Measurements from ENCODE around the gene COPS7A. TPM values are rescaled to one million over a fixed set of nuclear protein-coding genes. Genes with fewer than 3 reads are reported as not detected.
A peak's percentile ranks its signal among the peaks of the same experiment; 100 is the strongest.

COPS7A gene
- polyA plus RNA-seq, 3 donors: 70.1 to 77.1 (median 72.3) TPM

DNA sequence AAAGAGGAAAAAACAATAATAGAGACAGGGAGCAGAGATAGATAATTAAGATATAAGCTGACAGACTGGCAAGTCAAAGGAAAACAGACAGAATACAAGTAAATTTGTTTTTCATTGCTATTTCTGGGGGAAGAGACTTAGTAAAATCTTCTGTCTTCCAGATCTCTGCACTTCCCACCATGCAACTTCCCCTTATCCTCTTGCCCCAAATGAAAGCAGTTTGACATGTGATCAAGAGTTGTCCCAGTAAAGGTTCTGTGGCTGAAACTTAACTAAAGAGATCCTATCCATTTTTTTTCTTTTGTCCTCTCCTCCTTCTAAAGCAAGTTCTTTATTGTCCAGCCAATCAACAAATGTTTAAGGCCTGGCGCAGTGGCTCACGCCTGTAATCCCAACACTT, 30.6 kb downstream of the COPS7A start:
- peak; percentile 18 to 51 (median 27) for DNase-seq
- Histone ChIP-seq H2AFZ (ENCODE audit: insufficient read depth, low read depth, low read length, poor library complexity, severe bottlenecking) (no peak overlapping the region), H3K36me3 (replicated peaks in 1 of 2; ENCODE audit: control insufficient read depth in 1 of 2, insufficient read depth in 2 of 2, low read length in 2 of 2) (peaks cover 22 to 26% of the 10 kb centered on the region in 2 donors), H3K4me1 (ENCODE audit: control insufficient read depth in 1 of 2, insufficient read depth in 2 of 2, low read length in 2 of 2) (peaks cover 29 to 32% of the 10 kb centered on the region in 2 donors), H3K9me3 (replicated peaks in 1 of 2; ENCODE audit: control insufficient read depth in 1 of 2, insufficient read depth in 1 of 2, low read length in 2 of 2) (no peaks in the 10 kb centered on the region), H4K20me1 (ENCODE audit: insufficient read depth, low read length) (no peaks in the 10 kb centered on the region), H3K9ac (ENCODE audit: insufficient read depth, low read length, poor library complexity, severe bottlenecking) (no peak overlapping the region), H3K27ac (ENCODE audit: low read depth in 1 of 2, low read length in 2 of 2) (peak overlapping the region in 1 of 2 donors; percentile 97), H3K79me2 (ENCODE audit: insufficient read depth, low read length) (peaks cover 18% of the 10 kb centered on the region), H3K4me3 (replicated peaks in 1 of 3; ENCODE audit: low read depth in 2 of 3, low read length in 3 of 3) (peak overlapping the region in 1 of 3 experiments; percentile 97), H3K27me3 (ENCODE audit: control insufficient read depth in 2 of 2, insufficient read depth in 2 of 2, low read length in 2 of 2) (no peaks in the 10 kb centered on the region), H3K4me2 (replicated peaks; ENCODE audit: extremely low read depth, low read length, poor library complexity, severe bottlenecking) (peak overlapping the region; percentile 99)
- Mint-ChIP-seq H3K4me3 (peak overlapping the region in 1 of 2 donors; percentile 11), H3K27ac (peak overlapping the region; percentile 21 to 100 (median 85)), H3K4me1 (peaks cover 35% of the 10 kb centered on the region), H3K27me3 (ENCODE audit: low read depth in 3 of 3) (peaks cover 4 to 6% (median 4%) of the 10 kb centered on the region in 3 donors), H3K9me3 (no peaks in the 10 kb centered on the region), H3K36me3 (peaks cover 25 to 26% of the 10 kb centered on the region in 2 donors)
- no peak for TF ChIP-seq CTCF (IDR thresholded peaks at IDR 0.05)
- intact Hi-C loops (cut with micrococcal nuclease): loop anchor here (1.0 to 5.0 kb wide), 3 partner anchors 38 to 71 kb away; no protein-coding TSS in a partner anchor
- 100% methylated on average over 2 of the region's 2 CpGs for WGBS (ENCODE audit: insufficient coverage)

- Histone ChIP-seq H3K79me2 (ENCODE audit: insufficient read depth, low read length) (peaks cover 11% of the 10 kb centered on the region), H2AFZ (ENCODE audit: insufficient read depth, low read depth, low read length, poor library complexity, severe bottlenecking) (no peak overlapping the region), H3K36me3 (replicated peaks in 1 of 2; ENCODE audit: control insufficient read depth in 1 of 2, insufficient read depth in 2 of 2, low read length in 2 of 2) (no peaks in the 10 kb centered on the region), H3K27ac (ENCODE audit: low read depth in 1 of 2, low read length in 2 of 2) (no peak overlapping the region), H3K4me1 (ENCODE audit: control insufficient read depth in 1 of 2, insufficient read depth in 2 of 2, low read length in 2 of 2) (peaks cover 24 to 26% of the 10 kb centered on the region in 2 donors), H3K9me3 (replicated peaks in 1 of 2; ENCODE audit: control insufficient read depth in 1 of 2, insufficient read depth in 1 of 2, low read length in 2 of 2) (no peaks in the 10 kb centered on the region), H3K4me3 (replicated peaks in 1 of 3; ENCODE audit: low read depth in 2 of 3, low read length in 3 of 3) (no peak overlapping the region), H3K4me2 (replicated peaks; ENCODE audit: extremely low read depth, low read length, poor library complexity, severe bottlenecking) (no peak overlapping the region), H4K20me1 (ENCODE audit: insufficient read depth, low read length) (no peaks in the 10 kb centered on the region), H3K27me3 (ENCODE audit: control insufficient read depth in 2 of 2, insufficient read depth in 2 of 2, low read length in 2 of 2) (peaks cover 0 to under 1% of the 10 kb centered on the region in 2 donors), H3K9ac (ENCODE audit: insufficient read depth, low read length, poor library complexity, severe bottlenecking) (no peak overlapping the region)
- WGBS (ENCODE audit: insufficient coverage): 96% methylated on average over 7 of the region's 8 CpGs
- Mint-ChIP-seq H3K36me3 (no peaks in the 10 kb centered on the region), H3K9me3 (no peaks in the 10 kb centered on the region), H3K27me3 (ENCODE audit: low read depth in 3 of 3) (peaks cover 7 to 9% (median 8%) of the 10 kb centered on the region in 3 donors), H3K27ac (peak overlapping the region in 1 of 7 donors; percentile 41), H3K4me3 (peak overlapping the region in 1 of 2 donors; percentile 33), H3K4me1 (peaks cover 27% of the 10 kb centered on the region)
- TF ChIP-seq CTCF (IDR thresholded peaks at IDR 0.05): no peak
- no peak for DNase-seq
- intact Hi-C loops (cut with micrococcal nuclease): no loop called here
These were observed 33.3 kb downstream of the COPS7A start for GRCh38 chr12:6757028-6757690.

Data from CD14-positive monocyte (primary cell).